HFFc6 (cell line): ENCODE data around the gene FPR3. TPM values are rescaled to one million over a fixed set of nuclear protein-coding genes. Genes with fewer than 3 reads are reported as not detected.

Experiments
- DNase-seq: peaks from one replicate; pipeline ENCODE4 v3.0.0-alpha.2; 2018
- H3K27ac Mint-ChIP-seq: 2 replicates; pipeline ENCODE4 v1.8.0; 2020; ENCODE audit warnings: mild to moderate bottlenecking, mixed read lengths
- H3K27me3 Mint-ChIP-seq: 2 replicates; pipeline ENCODE4 v1.8.0; 2021; ENCODE audit warnings: mild to moderate bottlenecking, moderate library complexity, mixed read lengths; ENCODE audit not compliant: insufficient read depth
- H3K36me3 Mint-ChIP-seq: 2 replicates; pipeline ENCODE4 v1.8.0; 2021; ENCODE audit warnings: low read depth, mixed read lengths
- H3K4me1 Mint-ChIP-seq: 2 replicates; pipeline ENCODE4 v1.8.0; 2020; ENCODE audit warnings: low read depth, mixed read lengths
- H3K4me3 Mint-ChIP-seq: 2 replicates; pipeline ENCODE4 v1.8.0; 2020; ENCODE audit warnings: mild to moderate bottlenecking, moderate library complexity, mixed read lengths
- H3K9me3 Mint-ChIP-seq: 2 replicates; pipeline ENCODE4 v1.8.0; 2020; ENCODE audit warnings: mild to moderate bottlenecking, mixed read lengths
- total RNA-seq, 6 experiments: library from RNA; stranded (reverse); fragmentation: NEBNext Ultra II Directional; extraction: Animal tissue kit (Norgen Biotek cat#: 25700); gene quantifications; 2 replicates in 1 of 6; 3 replicates in 5 of 6; pipeline ENCODE4 v1.2.3, GENCODE V29; 2021
- TF ChIP-seq, protein P1 (sequence below): fragments of 200-600 bp; sonication (generic); IDR thresholded peaks from 2 replicates; pipeline ENCODE4 v1.5.0; 2021; ENCODE audit warnings: antibody characterized with exemption, mild to moderate bottlenecking

The FPR3 gene
- total RNA-seq, 6 experiments from 2014 or later: not detected

DNA sequence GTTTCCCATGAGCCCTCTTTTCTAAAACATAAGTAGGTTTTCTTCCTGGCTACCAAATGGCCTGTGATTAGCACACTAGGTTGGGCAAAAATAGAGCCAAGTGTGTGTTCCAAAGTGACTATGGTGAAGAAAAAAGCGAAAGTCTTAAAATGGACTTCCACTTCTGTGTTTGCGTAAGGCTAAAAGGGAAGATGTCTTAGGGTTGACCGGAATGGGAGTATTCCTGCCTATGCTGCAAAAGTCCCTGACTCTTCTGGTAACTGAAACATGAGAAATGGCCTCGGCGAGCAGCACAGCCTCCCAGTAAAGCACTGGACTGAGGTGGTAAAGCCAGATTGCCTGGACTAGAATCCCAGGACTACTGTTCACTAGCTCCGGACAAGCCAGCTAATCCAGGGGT, 40.8 kb upstream of the FPR3 start:
- Mint-ChIP-seq H3K9me3 (peaks cover 4% of the 10 kb centered on the region), H3K36me3 (no peaks in the 10 kb centered on the region; the same call in 1 of the 2 replicates), H3K4me3 (no peak overlapping the region), H3K27ac (no peak overlapping the region), H3K27me3 (peaks cover 21% of the 10 kb centered on the region), H3K4me1 (peaks cover 19% of the 10 kb centered on the region)
- TF ChIP-seq, protein P1, sequence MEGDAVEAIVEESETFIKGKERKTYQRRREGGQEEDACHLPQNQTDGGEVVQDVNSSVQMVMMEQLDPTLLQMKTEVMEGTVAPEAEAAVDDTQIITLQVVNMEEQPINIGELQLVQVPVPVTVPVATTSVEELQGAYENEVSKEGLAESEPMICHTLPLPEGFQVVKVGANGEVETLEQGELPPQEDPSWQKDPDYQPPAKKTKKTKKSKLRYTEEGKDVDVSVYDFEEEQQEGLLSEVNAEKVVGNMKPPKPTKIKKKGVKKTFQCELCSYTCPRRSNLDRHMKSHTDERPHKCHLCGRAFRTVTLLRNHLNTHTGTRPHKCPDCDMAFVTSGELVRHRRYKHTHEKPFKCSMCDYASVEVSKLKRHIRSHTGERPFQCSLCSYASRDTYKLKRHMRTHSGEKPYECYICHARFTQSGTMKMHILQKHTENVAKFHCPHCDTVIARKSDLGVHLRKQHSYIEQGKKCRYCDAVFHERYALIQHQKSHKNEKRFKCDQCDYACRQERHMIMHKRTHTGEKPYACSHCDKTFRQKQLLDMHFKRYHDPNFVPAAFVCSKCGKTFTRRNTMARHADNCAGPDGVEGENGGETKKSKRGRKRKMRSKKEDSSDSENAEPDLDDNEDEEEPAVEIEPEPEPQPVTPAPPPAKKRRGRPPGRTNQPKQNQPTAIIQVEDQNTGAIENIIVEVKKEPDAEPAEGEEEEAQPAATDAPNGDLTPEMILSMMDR: no peak
- DNase-seq: no peak

DNA sequence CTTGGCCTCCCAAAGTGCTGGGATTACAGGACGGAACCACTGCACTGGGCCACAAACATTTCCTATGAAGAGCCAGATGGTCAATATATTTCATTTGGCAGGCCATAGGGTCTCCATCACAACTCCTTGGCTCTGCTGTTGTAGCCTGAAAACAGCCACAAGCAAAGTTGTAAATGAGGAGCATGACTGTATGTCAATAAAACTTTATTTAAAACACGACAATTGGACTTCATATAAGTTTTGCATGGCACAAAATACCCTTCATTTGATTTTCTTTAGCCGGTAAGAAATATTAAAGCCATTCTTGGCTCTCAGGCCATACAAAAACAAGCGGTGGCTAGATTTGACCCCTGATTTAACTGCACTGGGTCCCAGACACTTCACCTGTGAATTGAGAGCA, 40.2 kb upstream of the FPR3 start:
- Mint-ChIP-seq H3K4me3 (no peak overlapping the region), H3K36me3 (no peaks in the 10 kb centered on the region), H3K4me1 (peaks cover 19% of the 10 kb centered on the region), H3K9me3 (peaks cover 4% of the 10 kb centered on the region), H3K27me3 (peaks cover 22% of the 10 kb centered on the region), H3K27ac (no peak overlapping the region)
- TF ChIP-seq, protein P1: no peak
- DNase-seq: no peak

DNA sequence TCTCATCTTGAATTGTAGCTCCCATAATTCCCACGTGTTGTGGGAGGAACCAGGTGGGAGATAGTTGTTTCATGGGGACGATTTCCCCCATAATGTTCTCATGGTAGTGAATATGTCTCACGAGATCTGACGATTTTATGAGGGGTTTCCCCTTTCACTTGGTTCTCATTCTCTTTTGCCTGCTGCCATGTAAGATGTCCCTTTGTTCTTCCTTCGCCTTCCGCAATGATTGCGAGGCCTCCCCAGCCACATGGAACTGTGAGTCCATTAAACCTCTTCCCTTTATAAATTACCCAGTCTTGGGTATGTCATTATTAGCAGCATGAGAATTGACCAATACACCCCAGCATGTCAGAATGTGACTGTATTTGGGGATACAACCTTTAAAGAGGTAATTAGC, 39.4 kb upstream of the FPR3 start:
- Mint-ChIP-seq H3K4me3 (no peak overlapping the region), H3K27ac (no peak overlapping the region), H3K4me1 (peaks cover 16% of the 10 kb centered on the region), H3K27me3 (peaks cover 28% of the 10 kb centered on the region), H3K36me3 (no peaks in the 10 kb centered on the region), H3K9me3 (peaks cover 4% of the 10 kb centered on the region)
- TF ChIP-seq, protein P1: no peak
- no peak for DNase-seq

DNA sequence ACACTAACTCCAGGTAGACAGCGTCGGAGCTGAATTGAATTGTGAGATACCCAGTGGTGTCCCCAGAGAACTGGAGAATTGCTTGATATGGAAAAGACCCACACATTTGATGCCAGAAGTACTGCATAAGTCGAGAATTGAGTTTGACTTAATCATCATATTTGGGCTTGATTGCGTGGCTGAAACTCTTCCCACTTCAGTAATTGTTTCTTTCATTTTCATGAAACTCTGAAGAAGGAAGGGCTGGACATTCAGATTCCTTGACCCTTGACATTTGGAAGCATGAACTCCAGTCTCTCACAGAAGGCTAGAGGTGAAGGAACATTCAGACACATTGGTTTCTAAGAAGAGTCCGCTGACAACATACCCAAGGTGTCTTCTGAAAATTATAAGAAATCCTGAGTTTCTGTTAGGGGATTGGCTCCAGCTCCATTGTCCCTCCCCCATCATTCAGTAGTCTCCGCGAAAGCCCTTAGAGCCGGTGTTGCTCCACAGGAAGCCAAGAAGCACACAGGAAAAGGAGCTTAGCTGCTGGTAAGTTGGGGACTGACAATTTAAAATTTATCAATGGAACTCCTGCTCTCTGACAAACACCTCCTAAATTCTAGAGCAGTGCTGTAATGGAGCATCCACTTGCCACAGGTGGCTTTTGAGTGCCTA, 34.1 kb upstream of the FPR3 start, which contains the start of gene FPR2:
FPR2 (plus strand) TSS at position 484 of the 660 bp plus-strand sequence. CDS start 7,479 bp downstream, outside the sequence.
- Mint-ChIP-seq H3K9me3 (peaks cover 5% of the 10 kb centered on the region), H3K27me3 (peaks cover 24% of the 10 kb centered on the region), H3K4me1 (no peaks in the 10 kb centered on the region; the same call in 1 of the 2 replicates), H3K36me3 (no peaks in the 10 kb centered on the region), H3K27ac (no peak within 1 kb of the TSS), H3K4me3 (no peak within 1 kb of the TSS)
- TF ChIP-seq, protein P1: no peak
- DNase-seq: no peak

DNA sequence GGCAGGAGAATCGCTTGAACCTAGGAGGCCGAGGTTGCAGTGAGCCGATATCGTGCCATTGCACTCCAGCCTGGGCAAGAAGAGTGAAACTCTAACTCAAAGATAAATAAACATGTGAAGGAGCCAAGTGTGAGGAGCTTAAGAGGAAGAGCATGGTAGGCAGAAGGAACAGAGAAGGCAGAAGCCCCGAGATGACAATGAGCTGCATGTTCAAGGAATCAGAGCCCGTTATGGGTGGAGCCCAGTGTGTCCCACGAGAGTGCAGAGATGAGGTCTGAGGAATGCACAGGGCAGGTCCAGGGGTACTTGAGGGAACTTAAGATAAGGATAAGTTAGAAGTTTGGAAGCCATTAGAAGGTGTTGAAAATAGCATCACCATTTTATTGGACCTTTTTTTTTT, 33.3 kb upstream of the FPR3 start:
- Mint-ChIP-seq H3K36me3 (no peaks in the 10 kb centered on the region), H3K9me3 (peaks cover 4% of the 10 kb centered on the region), H3K4me3 (no peak overlapping the region), H3K27me3 (peaks cover 22% of the 10 kb centered on the region), H3K4me1 (no peaks in the 10 kb centered on the region; the same call in 1 of the 2 replicates), H3K27ac (no peak overlapping the region)
- TF ChIP-seq, protein P1: no peak
- no peak for DNase-seq
